ENCODE data around the gene PTPRF.
"Not testable (repeated sequence)": the region's sequence is repeated elsewhere in the genome, so short reads cannot be mapped to it uniquely, and the experiment has no call there.

PTPRF gene

DNA sequence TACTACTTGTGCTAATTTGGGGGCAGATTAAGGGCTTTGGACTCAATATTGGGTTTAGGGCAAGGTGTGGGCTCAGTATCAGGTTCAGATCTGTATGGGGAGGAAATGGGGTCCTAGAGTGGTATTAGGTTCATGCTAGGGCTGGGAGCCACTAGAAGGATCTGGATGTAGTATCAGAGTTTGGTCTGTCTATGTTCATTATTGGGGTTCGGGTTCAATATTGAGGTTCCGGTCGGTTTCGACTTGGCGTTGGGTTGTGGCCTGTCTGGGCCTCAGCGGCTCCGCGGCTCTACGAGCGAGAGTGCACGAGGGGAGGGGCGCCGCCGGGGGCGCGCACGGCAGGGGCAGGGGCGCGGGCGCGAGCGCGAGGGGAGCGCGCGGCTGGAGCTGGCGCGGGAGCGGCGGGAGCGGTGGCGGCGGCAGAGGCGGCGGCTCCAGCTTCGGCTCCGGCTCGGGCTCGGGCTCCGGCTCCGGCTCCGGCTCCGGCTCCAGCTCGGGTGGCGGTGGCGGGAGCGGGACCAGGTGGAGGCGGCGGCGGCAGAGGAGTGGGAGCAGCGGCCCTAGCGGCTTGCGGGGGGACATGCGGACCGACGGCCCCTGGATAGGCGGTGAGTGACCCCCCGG, at the start of gene PTPRF:
Gene PTPRF, plus strand, starts transcription at position 401 of the 624 bp plus-strand sequence. CDS start 14,193 bp downstream, outside the sequence.
- DNase-seq (ENCODE audit: low spot score): no peak

DNA sequence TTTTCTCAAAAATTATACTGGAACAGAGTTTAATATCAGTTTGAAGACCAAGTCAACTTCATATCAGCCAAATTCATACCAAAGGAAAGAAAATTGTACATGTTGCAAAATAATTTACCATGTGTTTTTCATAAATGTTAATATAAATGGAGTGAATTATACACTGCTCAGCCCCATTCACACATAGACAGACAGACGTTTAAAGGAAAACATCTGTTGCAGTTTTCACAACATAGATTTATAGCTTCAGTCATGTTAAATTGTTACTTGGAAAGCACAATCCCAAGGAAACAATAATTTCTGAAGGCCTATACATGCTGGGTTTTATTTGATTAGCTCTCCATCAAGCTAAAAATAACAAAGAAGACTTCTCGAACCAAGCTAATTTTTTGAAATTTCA, 49.2 kb upstream of the PTPRF start:
- no peak for DNase-seq (ENCODE audit: low spot score)

DNA sequence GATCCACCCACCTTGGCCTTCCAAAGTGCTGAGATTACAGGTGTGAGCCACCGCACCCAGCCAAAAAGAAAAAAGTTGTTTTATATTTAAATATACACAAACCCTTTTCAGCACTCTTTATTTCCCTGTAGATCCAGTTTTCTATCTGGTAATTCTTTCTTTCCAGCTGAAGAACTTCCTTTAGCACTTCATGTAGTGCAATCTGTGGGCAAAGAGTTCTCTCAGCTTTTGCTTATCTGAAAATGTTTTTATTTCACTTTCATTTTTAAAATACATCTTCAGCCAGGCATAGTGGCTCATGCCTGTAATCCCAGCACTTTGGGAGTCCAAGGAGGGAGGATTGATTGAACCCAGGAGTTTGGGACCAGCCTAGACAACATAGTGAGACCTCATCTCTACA, 48.5 kb upstream of the PTPRF start:
- DNase-seq (ENCODE audit: low spot score): no peak

DNA sequence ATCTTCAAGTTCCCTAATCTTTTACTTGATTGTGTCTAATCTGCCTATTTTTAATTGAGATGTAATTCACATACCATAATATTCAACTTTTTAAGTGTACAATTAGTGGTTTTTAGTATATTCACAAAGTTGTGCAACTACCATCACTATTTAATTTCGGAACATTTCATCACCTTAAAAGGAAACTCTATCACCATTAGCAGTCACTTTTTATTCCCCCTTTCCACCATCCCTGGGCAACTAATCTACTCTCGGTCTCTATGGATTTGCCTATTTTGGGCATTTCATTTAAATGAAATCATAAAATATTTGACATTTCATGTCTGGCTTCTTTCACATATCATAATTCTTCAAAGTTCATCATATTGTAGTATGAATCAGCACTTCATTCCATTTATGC, 46.3 kb upstream of the PTPRF start:
- DNase-seq (ENCODE audit: low spot score): no peak

DNA sequence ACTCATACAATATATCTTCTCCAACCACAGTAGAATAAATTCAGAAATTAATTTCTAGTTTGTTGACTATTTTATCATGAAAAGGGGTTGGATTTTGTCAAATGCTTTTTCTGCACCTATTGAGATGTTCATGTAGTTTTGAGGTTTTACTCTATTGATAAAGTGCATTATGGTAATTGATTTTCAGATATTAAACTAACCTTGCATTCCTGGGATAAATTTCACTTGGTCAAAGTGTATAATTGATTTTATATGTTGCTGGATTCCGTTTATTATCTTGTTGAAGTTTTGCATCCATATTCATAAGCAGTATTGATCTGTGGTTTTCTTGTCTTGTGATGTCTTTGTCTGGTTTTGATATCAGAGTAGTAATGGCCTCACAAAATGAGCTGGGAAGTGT, 42.5 kb upstream of the PTPRF start:
- DNase-seq (ENCODE audit: low spot score): no peak

DNA sequence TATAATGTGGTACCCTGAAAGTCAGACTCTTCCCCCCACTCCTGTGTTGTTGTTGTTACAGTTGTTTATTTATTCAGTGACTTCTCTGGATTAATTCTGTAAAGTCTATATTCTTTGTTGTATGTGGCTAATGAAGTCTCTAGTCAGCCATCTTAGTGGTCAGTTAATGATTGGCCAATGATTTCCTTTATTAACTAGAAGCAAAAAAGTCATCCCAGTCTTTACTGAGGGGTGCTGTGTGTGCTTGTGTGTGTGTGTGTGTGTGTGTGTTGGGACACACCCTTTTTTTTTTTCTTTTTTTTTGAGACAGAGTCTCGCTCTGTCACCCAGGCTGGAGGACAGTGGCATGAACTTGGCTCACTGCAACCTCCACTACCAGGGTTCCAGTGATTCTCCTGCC, 39.6 kb upstream of the PTPRF start:
- no peak for DNase-seq (ENCODE audit: low spot score)

DNA sequence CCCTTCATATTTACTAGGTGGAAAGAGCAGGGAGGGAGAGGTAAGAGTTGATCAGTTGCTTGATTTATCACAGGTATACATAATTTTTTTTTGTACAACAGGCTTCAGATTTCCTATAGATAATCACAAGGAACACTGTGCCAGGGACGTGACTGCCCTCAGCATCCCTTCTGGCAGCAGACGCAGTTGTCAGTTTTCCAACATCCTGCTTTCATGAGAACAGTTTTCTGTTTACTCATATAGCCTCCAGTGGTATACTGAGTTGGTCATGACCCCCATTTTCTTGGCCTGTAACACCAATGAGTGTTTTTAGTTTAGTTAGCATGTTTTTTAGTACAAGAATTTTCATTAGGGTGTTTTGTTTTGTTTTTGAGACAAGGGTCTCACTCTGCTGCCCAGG, 37.9 kb upstream of the PTPRF start:
- DNase-seq (ENCODE audit: low spot score): no peak

DNA sequence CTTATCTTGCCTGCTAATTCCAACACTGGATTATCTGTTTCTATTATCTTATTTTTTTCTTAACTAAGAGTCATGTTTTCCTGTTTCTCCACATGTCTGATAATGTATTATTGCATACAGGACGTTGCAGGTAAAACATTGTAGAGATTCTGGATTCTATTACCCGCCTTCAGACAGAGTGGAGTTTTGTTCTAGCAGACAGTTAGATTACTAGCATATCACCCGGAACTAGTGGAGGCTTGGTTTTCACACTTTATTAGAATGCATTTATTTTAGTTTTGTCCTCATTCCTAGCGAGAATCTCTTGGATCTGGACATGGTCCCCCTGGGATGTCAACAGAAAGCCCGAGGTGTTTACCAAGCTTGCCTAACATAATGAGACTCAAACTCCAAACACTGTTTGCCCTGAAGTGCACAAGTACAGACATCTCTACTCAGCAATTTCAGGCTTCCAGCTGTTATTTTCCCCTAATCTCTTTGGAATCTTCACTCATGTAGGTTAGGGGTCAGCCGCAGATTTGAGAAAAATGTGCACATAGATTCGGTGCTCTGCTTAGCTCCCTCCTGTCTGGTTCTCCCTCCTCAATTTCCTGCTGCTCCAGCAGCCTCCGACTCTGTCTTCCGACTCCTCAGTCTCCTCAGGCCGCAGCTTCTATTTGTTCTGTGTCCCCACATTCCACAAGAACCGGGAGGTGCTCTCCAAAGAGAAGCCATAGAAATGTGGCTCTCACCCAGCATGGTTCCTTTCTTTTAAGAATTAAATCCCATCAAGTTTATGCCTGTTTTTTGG, 36.8 kb upstream of the PTPRF start:
- no peak for DNase-seq (ENCODE audit: low spot score)

DNA sequence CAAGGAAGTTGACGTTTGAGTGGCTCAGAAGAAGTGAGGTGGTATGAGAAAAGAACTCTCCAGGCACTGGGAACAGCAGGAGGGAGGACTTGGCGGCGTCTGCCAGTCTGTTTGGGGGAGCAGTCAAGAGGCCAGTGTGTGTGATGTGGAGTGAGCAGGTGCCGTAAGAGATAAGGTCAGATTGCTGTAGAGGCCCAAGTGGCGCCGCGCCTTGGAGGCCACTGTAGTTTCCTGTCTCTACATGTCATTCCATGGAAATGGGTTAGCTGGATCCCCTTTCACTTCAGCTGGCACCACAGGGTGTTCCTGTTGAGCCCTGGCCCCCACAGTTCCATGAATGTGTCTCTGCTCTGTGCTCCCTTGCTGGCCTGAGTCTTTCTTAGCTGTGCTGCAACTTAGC, 35.5 kb upstream of the PTPRF start:
- DNase-seq (ENCODE audit: low spot score): no peak

DNA sequence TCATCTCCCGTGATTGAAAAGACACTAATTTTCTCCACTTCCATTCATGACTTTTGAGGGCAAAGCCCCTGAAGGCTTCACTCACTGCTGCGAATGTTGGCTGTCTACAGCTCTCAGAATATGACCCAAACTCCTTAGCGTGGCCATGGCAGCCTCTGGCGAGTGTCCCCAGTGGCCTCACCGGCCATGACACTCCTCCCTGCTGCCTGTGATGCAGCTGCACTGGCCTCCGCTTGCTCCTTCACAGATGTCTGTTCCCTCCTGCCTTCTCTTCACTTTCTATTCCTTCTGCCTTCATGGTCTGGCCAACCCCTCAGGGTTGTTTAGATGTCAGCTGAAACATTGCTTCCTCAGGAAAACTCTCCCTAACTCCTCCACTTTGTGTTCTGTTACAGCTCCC, 30.8 kb upstream of the PTPRF start:
- no peak for DNase-seq (ENCODE audit: low spot score)

DNA sequence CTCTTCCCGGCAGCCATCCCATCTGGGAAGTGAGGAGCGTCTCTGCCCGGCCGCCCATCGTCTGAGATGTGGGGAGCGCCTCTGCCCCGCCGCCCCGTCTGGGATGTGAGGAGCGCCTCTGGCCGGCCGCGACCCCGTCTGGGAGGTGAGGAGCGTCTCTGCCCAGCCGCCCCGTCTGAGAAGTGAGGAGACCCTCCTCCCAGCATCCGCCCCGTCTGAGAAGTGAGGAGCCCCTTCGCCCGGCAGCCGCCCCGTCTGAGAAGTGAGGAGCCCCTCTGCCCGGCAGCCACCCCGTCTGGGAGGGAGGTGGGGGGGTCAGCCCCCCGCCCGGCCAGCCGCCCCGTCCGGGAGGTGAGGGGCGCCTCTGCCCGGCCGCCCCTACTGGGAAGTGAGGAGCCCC, 28.9 kb upstream of the PTPRF start:
- DNase-seq (ENCODE audit: low spot score): not testable (repeated sequence)

DNA sequence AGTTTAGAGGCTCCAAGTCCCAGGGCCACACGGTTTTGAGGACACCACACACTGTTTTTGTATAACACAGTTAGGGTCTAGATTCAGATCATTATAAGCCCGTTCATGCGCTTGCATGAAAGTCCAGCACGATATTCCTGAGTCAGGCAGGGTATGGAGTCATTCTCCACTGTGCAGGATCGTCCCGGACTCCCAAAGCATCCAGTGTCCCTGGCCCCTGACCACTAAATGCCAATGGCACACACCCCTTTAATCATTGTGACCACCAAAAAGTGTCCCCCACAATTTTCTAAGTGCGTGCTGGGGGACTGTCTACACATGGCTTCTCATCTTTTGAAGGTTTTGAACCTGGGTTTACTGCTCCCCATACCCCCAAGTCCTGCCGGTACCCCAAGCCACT, 27.1 kb upstream of the PTPRF start:
- DNase-seq (ENCODE audit: low spot score): no peak

DNA sequence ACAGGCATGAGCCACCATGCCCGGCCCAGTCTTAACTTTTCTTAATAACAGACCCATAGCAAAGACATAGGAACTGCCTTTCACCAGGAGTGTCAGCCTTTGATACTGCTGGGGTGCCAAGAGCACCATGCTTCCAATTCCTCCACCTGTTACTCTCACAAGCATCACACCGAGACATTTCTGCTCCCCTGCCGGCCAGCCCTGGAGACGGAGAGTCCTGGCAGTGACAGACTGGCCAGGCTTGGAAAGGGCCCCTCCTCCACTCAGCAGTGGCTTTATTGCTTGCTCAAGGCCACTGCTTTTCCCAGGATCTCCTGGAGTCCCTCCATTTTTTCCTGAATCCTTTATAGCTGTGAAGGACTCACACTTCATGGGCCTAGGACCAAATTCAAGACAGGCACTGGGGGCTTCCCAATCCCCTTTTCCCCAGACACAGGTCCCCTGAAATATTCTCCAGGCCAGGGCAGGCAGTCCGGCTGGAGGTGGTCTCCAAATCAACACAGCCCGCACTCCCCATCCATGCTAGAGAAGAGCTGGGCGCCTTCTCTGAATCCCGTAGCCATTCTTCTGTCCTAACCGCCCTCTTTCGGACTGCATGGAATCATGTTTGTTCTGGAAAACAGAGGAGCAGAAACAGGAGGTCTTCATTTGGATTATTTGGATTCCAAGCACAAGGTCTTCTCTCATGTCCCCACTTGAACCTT, 25.5 kb upstream of the PTPRF start:
- no peak for DNase-seq (ENCODE audit: low spot score)

DNA sequence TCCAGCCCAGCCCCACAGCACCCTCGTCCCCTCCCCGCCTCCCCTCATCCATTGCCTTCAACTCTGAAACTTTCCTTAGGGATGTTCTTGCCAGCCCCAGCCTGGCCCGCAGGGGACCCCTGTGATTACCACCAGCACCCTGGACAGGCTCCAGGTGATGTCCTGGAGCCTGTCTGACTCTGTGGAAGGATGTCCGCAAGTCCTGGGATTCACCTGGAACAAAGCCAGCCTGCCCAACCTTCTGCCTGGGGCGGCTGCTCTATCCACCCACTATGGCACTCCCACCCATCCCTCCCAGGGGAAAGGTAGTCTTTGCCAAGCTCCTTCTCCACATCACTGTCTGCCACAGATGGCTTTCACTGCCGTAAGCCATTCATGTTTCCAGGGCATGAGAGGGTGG, 24.4 kb upstream of the PTPRF start:
- DNase-seq (ENCODE audit: low spot score): no peak

DNA sequence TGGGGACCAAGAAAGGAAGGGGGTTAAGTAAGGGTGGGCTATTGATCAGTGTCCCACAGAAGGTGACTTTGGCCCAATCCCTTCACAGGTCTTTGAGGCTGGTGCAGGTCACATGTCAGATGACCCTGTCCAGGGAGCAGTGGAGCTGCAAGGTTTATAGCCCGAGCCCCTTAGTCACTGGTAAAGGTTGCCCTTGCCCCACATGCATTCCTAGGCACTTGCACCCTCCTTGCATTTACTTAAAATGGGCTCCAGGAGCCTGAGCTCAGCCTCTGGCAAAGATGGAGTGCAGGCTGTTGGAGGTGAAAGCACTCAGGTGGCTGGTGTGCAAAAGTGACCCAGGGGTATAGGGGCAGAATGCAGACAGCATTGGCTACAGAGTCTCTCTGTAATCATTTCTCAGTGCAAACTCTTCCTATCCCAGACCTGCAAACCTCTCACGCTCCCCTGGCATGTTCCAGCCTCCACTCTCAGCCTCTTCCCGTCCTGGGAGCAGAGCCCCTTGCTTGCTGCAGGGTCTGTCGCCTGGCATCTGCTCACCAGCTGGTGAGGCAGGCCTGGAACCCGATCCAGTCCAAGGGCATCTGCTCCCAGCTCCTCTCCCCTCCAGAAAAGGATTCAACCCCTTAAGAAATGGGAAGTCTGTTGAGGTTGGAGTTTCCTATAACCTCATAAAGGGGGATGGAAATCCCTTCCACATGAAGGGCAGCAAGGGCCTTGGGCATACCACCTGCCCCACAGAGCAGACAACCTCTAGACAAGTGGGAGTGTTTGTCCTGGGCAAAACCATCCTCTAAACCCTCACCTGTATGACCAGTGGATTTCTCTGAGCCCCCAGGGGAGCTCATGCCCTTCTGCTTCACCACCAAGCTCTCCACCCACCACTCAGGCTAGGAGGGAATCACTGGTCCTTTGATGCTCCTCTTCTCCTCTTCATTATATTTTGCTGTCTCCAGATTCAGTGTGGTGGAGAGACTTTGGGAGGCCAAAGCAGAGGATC, 23.1 kb upstream of the PTPRF start:
- no peak for DNase-seq (ENCODE audit: low spot score)

DNA sequence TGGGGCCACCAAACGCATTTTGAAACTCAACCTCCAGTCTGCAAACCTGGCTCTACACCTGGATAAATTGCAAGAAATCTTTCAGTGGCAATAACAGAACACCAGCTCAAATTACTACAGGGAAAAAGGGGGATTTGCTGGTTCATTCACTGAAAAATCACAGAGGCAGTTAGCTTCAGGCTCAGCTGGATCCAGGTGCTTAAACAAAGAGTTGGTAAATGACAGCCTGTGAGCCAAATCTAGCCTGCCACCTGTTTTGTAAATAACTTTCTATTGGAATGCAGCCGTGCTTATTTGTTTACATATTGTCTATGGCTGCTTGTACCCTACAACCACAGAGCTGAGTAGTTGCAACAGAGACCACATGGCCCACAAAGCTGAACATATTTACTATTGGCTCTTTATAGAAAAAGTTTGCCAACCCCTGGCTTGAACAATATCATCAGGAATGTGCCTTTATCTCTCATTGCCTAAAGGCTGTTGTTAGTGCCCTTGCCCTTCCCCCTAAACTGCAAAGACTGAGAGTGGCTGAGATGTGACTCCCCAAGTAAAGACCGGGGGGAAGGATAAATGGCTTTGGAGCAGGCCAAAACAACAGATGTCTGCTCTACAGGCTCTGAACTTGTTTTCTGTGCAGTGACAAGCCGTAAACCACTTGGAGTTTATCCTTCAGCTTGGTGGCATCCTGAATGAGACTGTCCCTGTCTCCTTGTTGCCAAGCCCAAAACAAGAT, 21.5 kb upstream of the PTPRF start:
- DNase-seq (ENCODE audit: low spot score): no peak

DNA sequence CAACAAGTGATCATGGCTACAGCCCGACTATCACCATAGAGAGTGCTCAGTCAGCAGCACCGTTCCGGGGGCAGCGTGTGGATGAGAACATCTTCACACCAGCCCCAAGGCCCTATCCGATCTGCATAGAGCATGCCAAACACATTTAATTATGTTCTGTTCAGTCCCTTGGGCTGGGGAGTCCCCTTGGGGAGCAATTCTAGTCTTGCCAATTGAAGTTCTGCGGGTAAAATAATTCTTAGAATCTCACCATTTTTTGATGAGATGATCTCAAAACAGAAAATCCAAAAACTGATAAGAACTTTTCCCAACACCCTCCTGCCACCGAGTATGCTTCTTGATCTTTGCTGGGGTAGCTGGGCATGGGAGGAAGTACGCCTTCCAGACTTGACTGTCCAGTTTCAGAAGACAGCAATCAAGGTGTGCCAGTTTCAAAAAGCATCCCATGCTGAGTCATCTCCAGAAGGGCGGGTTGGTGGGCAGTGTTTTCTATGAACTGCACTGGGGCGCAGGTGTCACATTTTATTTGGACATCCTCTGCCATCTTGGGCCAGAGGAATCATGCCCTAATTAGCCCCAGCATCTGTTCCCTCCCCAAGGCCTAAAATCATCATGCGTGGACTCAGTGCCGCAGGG, 20.8 kb upstream of the PTPRF start:
- DNase-seq (ENCODE audit: low spot score): no peak

DNA sequence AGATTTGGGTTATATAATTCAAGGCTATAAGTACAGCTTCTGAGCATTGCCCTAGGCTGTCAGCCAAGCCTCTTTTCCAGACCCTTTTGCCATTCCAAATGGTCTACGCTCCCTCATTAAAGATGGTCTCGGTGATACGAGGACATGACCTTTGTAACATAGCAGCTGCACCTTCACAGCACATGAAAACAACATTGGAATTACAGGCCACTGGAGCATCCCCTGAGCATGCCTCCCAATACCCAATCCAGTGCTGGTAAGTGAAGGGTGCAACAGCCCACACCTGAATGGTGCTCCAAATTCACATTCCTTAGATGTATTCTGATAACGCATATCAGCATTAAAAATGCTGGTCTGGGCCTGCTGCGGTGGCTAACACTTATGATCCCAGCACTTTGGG, 20.1 kb upstream of the PTPRF start:
- DNase-seq (ENCODE audit: low spot score): no peak

DNA sequence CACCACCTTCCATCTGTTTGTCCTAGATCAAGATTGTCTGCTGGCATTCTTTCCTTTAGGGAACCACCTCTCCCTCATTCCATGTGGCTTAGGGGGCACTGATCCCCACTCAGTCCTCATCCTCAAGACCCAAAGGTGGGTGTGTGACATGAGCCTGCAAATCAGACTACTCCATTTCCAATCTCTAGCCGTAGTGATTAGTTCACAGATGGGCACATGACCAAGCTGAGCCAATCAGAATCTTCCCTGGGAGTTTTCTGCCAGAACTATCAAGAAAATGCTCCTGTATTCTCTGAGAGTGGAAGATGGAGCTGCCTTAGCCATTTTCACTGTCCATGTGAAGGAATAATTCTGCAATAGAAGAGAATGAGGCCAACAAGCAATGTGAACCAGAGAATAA, 19.3 kb upstream of the PTPRF start:
- no peak for DNase-seq (ENCODE audit: low spot score)

DNA sequence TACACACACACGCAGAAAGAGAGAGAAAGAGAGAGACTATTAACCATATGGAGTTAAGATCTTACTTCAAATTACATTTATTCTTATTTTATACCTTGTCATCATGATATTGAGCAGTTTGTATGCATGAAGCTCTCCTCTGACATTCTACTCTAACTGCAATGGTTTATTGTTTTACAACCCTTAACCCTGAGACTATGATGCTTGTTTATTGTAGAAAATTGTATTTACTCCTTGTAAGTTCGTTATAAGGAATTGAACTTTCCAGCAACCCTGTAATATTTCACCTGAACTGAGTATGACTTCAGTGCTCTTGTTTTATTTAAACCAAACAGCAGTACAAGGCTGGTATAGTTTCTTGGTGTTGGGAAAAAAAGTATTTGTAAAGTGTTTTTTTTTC, 18.6 kb upstream of the PTPRF start:
- no peak for DNase-seq (ENCODE audit: low spot score)

DNA sequence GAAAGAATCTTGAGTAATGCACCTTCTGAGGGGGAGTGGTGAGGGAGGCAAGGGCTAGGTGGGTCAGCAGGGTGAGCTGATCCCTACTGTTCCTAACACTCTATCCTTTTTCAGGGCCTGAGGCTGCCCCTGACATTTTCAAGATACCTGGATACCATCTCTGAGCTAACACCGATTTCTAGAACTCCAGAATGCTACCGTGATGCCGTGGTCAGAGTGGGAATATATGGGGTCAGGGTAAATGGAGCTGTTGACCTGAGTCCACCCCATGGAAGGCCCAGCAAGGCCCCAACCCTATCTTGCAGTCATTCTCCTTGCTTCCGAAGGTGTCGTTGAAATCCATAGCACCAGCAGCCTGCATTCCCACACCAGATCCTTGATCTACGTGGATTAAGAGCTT, 18.0 kb upstream of the PTPRF start:
- no peak for DNase-seq (ENCODE audit: low spot score)
